Colonic mucosa (tissue), 4 donors: ENCODE data around the gene MKLN1. TPM values are rescaled to one million over a fixed set of nuclear protein-coding genes. Genes with fewer than 3 reads are reported as not detected.

ENCODE experiments used
- DNase-seq: peaks from one replicate; pipeline ENCODE4 v3.0.0-alpha.2; 2020
- H3K27ac ChIP-seq: fragments of 200-600 bp; one replicate; pipeline ENCODE4 v1.8.0; 2021
- H3K27me3 ChIP-seq: fragments of 200-600 bp; one replicate; pipeline ENCODE4 v1.8.0; 2021
- H3K36me3 ChIP-seq: fragments of 200-600 bp; one replicate; pipeline ENCODE4 v1.8.0; 2021
- H3K4me1 ChIP-seq: fragments of 200-600 bp; one replicate; pipeline ENCODE4 v1.8.0; 2021; ENCODE audit warnings: mild to moderate bottlenecking
- H3K4me3 ChIP-seq: fragments of 200-600 bp; one replicate; pipeline ENCODE4 v1.8.0; 2021
- H3K9ac ChIP-seq, 2 donors: one replicate each; pipeline ENCODE4 v1.7.0; 2013; ENCODE audit warnings: control low read depth in 2 of 2, low read depth in 2 of 2, low read length in 2 of 2
- H3K9me3 ChIP-seq: fragments of 200-600 bp; one replicate; pipeline ENCODE4 v1.8.0; 2021
- intact Hi-C: fragments of 100-400 bp; cut with DNase I; formaldehyde crosslinking; loops from one replicate; pipeline ENCODE4 v1.14.1; 2022
- total RNA-seq, 2 donors: library from RNA; stranded (reverse); fragmentation: NEBNext Ultra II Directional in 1 of 2; extraction: Animal tissue kit (Norgen Biotek cat#: 25700) in 1 of 2; gene quantifications; one replicate each; pipeline ENCODE4 v1.2.1, GENCODE V29; 2021
- TF ChIP-seq, protein P1 (sequence below): fragments of 200-600 bp; IDR thresholded peaks from one replicate; pipeline ENCODE4 v1.8.0; 2022; ENCODE audit warnings: antibody characterized with exemption, mild to moderate bottlenecking
- donor health status: healthy.
- donor health status: DM: no; HTN: no; CAD: no.
- donor health status: DM: no; HTN: no; CAD: no.

The MKLN1 gene
- total RNA-seq, 2 donors from 2014 or later, result 35.1 to 48.7 TPM

DNA sequence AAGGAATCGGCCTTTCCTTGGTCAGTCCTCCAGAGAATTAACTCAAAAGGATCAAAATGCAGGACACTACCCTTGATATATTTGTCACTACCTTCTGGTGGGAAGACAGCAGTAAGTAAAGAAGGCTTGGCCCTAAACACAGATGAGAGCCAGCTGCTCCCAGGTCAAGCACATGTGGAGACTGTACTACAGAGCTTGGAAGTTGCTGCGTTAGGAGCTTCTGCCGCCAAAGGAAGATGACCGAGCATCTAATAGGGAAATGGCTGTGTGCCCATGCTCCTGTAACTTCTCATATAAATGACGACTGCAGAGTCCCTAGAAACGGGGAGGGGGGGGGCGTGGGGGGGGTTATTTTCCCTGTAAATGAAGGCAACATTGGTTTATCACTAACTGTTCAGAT is 169.8 kb downstream of the MKLN1 start:
- Histone ChIP-seq H3K4me1 (no peaks in the 10 kb centered on the region), H3K4me3 (no peak overlapping the region), H3K9me3 (no peaks in the 10 kb centered on the region), H3K27me3 (no peaks in the 10 kb centered on the region), H3K27ac (no peak overlapping the region), H3K9ac (no peak overlapping the region), H3K36me3 (no peaks in the 10 kb centered on the region)
- intact Hi-C loops, result no loop called here
- no peak for DNase-seq
- TF ChIP-seq, protein P1, sequence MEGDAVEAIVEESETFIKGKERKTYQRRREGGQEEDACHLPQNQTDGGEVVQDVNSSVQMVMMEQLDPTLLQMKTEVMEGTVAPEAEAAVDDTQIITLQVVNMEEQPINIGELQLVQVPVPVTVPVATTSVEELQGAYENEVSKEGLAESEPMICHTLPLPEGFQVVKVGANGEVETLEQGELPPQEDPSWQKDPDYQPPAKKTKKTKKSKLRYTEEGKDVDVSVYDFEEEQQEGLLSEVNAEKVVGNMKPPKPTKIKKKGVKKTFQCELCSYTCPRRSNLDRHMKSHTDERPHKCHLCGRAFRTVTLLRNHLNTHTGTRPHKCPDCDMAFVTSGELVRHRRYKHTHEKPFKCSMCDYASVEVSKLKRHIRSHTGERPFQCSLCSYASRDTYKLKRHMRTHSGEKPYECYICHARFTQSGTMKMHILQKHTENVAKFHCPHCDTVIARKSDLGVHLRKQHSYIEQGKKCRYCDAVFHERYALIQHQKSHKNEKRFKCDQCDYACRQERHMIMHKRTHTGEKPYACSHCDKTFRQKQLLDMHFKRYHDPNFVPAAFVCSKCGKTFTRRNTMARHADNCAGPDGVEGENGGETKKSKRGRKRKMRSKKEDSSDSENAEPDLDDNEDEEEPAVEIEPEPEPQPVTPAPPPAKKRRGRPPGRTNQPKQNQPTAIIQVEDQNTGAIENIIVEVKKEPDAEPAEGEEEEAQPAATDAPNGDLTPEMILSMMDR, result no peak

DNA sequence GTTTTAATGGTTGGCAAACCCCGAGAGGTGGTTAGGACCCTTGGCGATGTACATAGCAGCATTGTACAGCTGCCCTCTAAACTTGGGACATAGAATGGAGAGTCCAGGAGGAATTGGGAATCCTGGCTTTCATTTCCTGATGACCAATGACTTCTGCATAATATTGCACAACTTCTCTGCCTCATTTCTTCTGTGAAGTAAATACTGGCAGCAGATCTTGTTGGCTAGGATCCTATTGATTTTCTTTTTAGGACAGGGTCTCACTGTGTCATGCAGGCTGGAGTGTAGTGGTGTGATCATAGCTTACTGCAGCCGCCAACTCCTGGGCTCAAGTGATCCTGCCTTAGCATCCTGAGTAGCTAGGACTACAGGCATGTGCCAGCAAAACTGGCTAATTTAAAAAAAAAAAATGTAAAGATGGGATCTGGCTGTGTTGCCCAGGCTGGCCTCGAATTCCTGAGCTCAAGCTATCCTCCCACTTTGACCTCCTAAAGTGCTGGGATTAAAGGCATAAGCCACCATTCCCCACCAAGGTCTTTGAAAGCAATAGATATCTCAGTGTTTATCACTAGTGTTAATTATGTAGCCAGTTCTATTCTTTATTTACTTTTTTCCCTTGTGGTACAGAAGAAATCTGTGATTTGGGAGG is 170.7 kb downstream of the MKLN1 start:
- TF ChIP-seq, protein P1, result no peak
- intact Hi-C loops, result no loop called here
- no peaks in the 10 kb centered on the region for H3K9me3 ChIP-seq
- no peaks in the 10 kb centered on the region for H3K4me1 ChIP-seq
- H3K4me3 ChIP-seq, result no peak overlapping the region
- H3K9ac ChIP-seq, result no peak overlapping the region
- H3K27ac ChIP-seq, result no peak overlapping the region
- DNase-seq, result no peak
- no peaks in the 10 kb centered on the region for H3K27me3 ChIP-seq
- H3K36me3 ChIP-seq, result no peaks in the 10 kb centered on the region

DNA sequence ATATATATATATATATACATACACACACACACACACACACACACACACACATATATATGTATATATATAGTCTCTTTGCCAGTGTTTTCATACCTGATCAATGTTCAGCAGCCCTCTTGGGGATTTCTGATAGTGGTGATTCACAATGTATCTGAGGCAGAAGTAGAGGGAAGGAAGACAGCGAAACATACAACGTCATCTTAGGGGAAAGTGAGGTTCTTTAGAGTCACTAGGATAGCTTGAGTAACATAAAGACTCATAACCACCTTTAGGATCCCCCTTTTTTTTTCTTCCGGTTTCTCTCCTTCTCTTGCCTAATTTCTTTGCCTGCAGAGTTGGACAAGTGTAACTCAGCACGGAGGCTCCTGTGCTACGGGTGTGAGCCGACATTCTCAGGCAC is 172.1 kb downstream of the MKLN1 start:
- no peaks in the 10 kb centered on the region for H3K9me3 ChIP-seq
- no peak for DNase-seq
- TF ChIP-seq, protein P1, result no peak
- no peaks in the 10 kb centered on the region for H3K4me1 ChIP-seq
- H3K27ac ChIP-seq, result no peak overlapping the region
- no peak overlapping the region for H3K9ac ChIP-seq
- H3K4me3 ChIP-seq, result no peak overlapping the region
- no peaks in the 10 kb centered on the region for H3K36me3 ChIP-seq
- intact Hi-C loops, result no loop called here
- no peaks in the 10 kb centered on the region for H3K27me3 ChIP-seq

GRCh38 chr7:131500357-131500756 is 172.7 kb downstream of the MKLN1 start:
- intact Hi-C loops, result no loop called here

DNA sequence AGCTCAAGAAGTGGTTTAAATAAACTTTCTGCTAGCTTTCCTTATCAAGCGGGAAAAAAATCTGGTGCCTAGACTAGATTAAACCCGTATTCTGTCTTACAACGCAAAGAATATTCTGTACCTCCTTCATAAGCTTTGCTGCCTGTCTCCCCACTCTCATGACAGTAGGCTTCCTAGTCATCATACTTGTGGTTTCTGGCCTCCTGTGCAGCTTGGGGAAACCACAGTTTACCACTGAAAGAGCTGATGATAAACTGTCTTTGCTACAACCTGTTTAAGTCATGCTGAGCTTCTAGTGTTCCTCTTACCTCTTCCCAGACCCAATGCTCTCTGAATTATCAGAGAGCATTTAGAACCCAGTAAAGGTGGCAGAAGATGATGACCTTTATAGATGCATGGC is 173.7 kb downstream of the MKLN1 start:
- Histone ChIP-seq H3K27me3 (no peaks in the 10 kb centered on the region), H3K27ac (no peak overlapping the region), H3K9me3 (no peaks in the 10 kb centered on the region), H3K9ac (no peak overlapping the region), H3K4me3 (no peak overlapping the region), H3K4me1 (no peaks in the 10 kb centered on the region), H3K36me3 (no peaks in the 10 kb centered on the region)
- DNase-seq, result no peak
- TF ChIP-seq, protein P1, result no peak
- intact Hi-C loops, result no loop called here

More at GRCh38 chr7:131500357-131500756, 172.7 kb downstream of the MKLN1 start:
- Histone ChIP-seq H3K4me1 (no peaks in the 10 kb centered on the region), H3K4me3 (no peak overlapping the region), H3K27me3 (no peaks in the 10 kb centered on the region), H3K9me3 (no peaks in the 10 kb centered on the region), H3K27ac (no peak overlapping the region), H3K36me3 (no peaks in the 10 kb centered on the region), H3K9ac (no peak overlapping the region)
- no peak for DNase-seq
- TF ChIP-seq, protein P1, result no peak
